Ascending aorta (tissue), 2 donors: Measurements from ENCODE around the gene ENOX1. TPM values are rescaled to one million over a fixed set of nuclear protein-coding genes. Genes with fewer than 3 reads are reported as not detected.

Source experiments
- DNase-seq, 2 donors: peaks; one replicate each; pipeline ENCODE4 v3.0.0-alpha.2; 2019; ENCODE audit warnings: low spot score in 2 of 2
- H3K27ac ChIP-seq, 2 donors: fragments of 200-600 bp; sonication (generic); one replicate each; pipeline ENCODE4 v1.5.1; 2016 to 2017; ENCODE audit warnings: mild to moderate bottlenecking in 1 of 2
- H3K27me3 ChIP-seq: fragments of 200-600 bp; sonication (generic); one replicate; pipeline ENCODE4 v1.5.1; 2017
- H3K36me3 ChIP-seq, 2 donors: fragments of 200-600 bp; sonication (generic); one replicate each; pipeline ENCODE4 v1.5.1; 2016
- H3K4me1 ChIP-seq, 2 donors: fragments of 200-600 bp; sonication (generic); one replicate each; pipeline ENCODE4 v1.5.1; 2016 to 2017; ENCODE audit warnings: mild to moderate bottlenecking in 1 of 2
- H3K4me3 ChIP-seq, 2 donors: fragments of 200-600 bp; sonication (generic); one replicate each; pipeline ENCODE4 v1.5.1; 2016 to 2017; ENCODE audit warnings: mild to moderate bottlenecking in 1 of 2
- H3K9me3 ChIP-seq, 2 donors: fragments of 200-600 bp; sonication (generic); one replicate each; pipeline ENCODE4 v1.5.1; 2016
- CTCF ChIP-seq, 3 experiments: fragments of 200-600 bp in 2 of 3; fragments of 450-650 bp in 1 of 3; sonication (generic) in 2 of 3; IDR thresholded peaks; one replicate each; pipeline ENCODE4 v1.5.1; 2016 to 2019; ENCODE audit warnings: antibody characterized with exemption in 3 of 3, mild to moderate bottlenecking in 1 of 3, moderate library complexity in 1 of 3
- intact Hi-C: fragments of 100-400 bp; cut with DNase I; formaldehyde crosslinking; loops from one replicate; pipeline ENCODE4 v1.15.1; 2023
- total RNA-seq: library from RNA; depleted of rRNA; stranded (reverse); fragments of >200 nt; gene quantifications from one replicate; pipeline ENCODE4 v1.1.0, GENCODE V29; 2016

The ENOX1 gene
- total RNA-seq, 1 donor from 2014 or later = 0.21 TPM

DNA sequence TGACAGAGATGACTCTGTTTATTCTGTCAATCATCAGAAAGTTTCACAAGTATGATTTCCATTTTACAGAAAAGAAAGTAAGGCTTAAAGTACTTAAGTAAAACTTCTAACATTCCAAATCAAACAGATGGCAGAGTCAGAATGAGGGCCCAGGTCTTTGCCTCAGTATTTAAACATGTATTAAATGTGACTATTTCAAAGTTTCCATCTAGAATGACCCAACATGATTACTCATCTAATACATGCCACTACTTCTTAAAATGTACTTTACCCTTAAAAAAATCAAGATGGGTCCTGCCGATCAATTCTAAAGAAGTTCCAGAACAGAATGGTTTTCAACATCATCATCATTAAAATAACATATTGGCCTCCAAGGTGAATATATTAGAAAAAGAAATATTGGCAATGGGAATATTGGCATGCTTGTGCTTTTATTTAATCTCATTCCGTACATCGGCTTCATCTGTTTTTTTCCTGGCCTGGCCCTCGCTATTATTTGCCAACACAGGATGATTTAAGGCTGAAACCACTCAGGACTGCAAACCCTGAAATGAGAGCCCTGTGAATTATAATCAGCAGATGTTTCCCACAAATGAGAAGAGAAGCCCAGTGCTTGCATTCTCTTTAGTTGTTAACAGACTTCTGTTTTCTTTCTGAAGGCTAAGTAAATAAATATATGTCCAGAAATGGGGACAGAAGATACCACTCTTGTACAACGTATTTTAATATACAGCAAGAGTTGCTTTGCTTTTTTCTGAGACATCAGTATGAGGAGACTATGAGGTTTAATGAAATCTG lies 423.4 kb downstream of the ENOX1 start:
- no peaks in the 10 kb centered on the region for H3K27me3 ChIP-seq
- peaks cover 0 to 10% of the 10 kb centered on the region in 2 donors for H3K4me1 ChIP-seq
- peak overlapping the region in 1 of 2 donors; percentile 45 for H3K4me3 ChIP-seq
- peak overlapping the region in 1 of 2 donors; percentile 7 for H3K27ac ChIP-seq
- H3K9me3 ChIP-seq = no peaks in the 10 kb centered on the region
- intact Hi-C loops = no loop called here
- no peak for TF ChIP-seq CTCF (IDR thresholded peaks at IDR 0.05)
- DNase-seq = no peak
- H3K36me3 ChIP-seq = no peaks in the 10 kb centered on the region

DNA sequence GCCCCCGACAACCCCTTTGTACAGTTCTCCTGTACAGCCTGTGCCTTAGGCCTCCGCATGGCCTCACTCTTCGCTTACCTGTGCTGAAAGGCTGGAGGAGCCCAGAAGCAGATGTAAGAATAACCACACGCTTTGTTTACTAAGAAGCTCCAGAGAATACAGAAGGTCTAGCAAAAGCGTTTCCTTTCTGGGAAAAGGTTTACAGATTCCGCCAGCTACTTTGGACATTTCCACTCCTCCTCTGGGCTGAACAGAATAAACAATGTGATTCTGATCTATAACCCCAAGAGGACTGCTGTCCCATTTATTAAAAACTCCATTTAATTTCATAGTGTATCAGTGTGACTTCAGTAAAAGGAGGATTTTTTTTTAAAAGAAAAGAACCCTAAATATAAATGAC lies 424.2 kb downstream of the ENOX1 start:
- intact Hi-C loops = no loop called here
- TF ChIP-seq CTCF (IDR thresholded peaks at IDR 0.05) = no peak
- H3K4me1 ChIP-seq = peaks cover 0 to 10% of the 10 kb centered on the region in 2 donors
- no peaks in the 10 kb centered on the region for H3K36me3 ChIP-seq
- no peak overlapping the region for H3K27ac ChIP-seq
- H3K4me3 ChIP-seq = no peak overlapping the region
- H3K27me3 ChIP-seq = no peaks in the 10 kb centered on the region
- DNase-seq = no peak
- H3K9me3 ChIP-seq = no peaks in the 10 kb centered on the region

- no peaks in the 10 kb centered on the region for H3K9me3 ChIP-seq
- no peaks in the 10 kb centered on the region for H3K36me3 ChIP-seq
- H3K27me3 ChIP-seq = no peaks in the 10 kb centered on the region
- TF ChIP-seq CTCF (IDR thresholded peaks at IDR 0.05) = no peak
- H3K4me1 ChIP-seq = peaks cover 0 to 10% of the 10 kb centered on the region in 2 donors
- no peak for DNase-seq
- intact Hi-C loops = no loop called here
- H3K27ac ChIP-seq = no peak overlapping the region
- H3K4me3 ChIP-seq = no peak overlapping the region
These were observed 425.7 kb downstream of the ENOX1 start for GRCh38 chr13:43360892-43361610.

DNA sequence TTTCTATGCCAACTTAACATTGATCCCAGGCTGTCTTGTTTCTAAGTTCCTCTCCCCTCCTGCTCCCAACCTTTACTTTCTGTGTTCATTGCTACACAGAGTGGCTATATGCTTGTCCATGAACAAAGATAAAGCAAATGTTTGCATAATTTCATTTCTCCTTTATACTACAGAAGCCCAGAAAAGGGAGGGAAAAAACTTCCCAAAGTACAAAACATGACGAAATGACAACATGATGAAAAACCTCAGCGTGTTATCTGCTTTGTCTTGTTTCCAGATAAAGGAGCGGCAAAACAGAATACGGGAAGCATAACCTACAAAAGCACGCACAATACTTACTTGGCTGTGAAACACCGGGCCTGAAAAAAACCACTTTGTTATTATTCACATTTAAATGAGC lies 426.6 kb downstream of the ENOX1 start:
- peaks cover 0 to 10% of the 10 kb centered on the region in 2 donors for H3K4me1 ChIP-seq
- H3K36me3 ChIP-seq = no peaks in the 10 kb centered on the region
- H3K4me3 ChIP-seq = no peak overlapping the region

GRCh38 chr13:43359536-43359935 lies 427.2 kb downstream of the ENOX1 start:
- no peaks in the 10 kb centered on the region for H3K9me3 ChIP-seq
- no peaks in the 10 kb centered on the region for H3K27me3 ChIP-seq
- no peak overlapping the region for H3K27ac ChIP-seq
- no peak for DNase-seq
- peaks cover 0 to 6% of the 10 kb centered on the region in 2 donors for H3K4me1 ChIP-seq
- H3K4me3 ChIP-seq = no peak overlapping the region
- H3K36me3 ChIP-seq = no peaks in the 10 kb centered on the region
- intact Hi-C loops = no loop called here
- TF ChIP-seq CTCF (IDR thresholded peaks at IDR 0.05) = no peak

More for the DNA sequence above, 426.6 kb downstream of the ENOX1 start:
- no peak for DNase-seq
- intact Hi-C loops = no loop called here
- Histone ChIP-seq H3K9me3 (no peaks in the 10 kb centered on the region), H3K27ac (no peak overlapping the region), H3K27me3 (no peaks in the 10 kb centered on the region)
- no peak for TF ChIP-seq CTCF (IDR thresholded peaks at IDR 0.05)
